GM23248 (cell line): ENCODE measurements around the gene PNPLA2. TPM values are rescaled to one million over a fixed set of nuclear protein-coding genes. Genes with fewer than 3 reads are reported as not detected.

Source experiments
- DNase-seq: peaks from one replicate; pipeline ENCODE4 v3.0.0-alpha.2; 2015
- H2AFZ ChIP-seq: fragments of 200-600 bp; sonication (generic); 2 replicates; pipeline ENCODE4 v1.6.1; 2016; ENCODE audit warnings: antibody characterized with exemption
- H3F3A ChIP-seq: fragments of 200-600 bp; sonication (generic); 2 replicates; pipeline ENCODE4 v1.6.1; 2016; ENCODE audit warnings: mild to moderate bottlenecking, antibody characterized with exemption, mixed run types; ENCODE audit not compliant: insufficient read depth
- H3K27ac ChIP-seq: fragments of 200-600 bp; sonication (generic); 2 replicates; pipeline ENCODE4 v1.5.1; 2016; ENCODE audit warnings: mild to moderate bottlenecking
- H3K27me3 ChIP-seq: fragments of 200-600 bp; sonication (generic); replicated peaks from 2 replicates; pipeline ENCODE4 v1.6.1; 2016; ENCODE audit warnings: mild to moderate bottlenecking; ENCODE audit not compliant: insufficient read depth
- H3K36me3 ChIP-seq: fragments of 200-600 bp; sonication (generic); 2 replicates; pipeline ENCODE4 v1.6.1; 2016; ENCODE audit warnings: low read depth, mild to moderate bottlenecking
- H3K4me1 ChIP-seq: fragments of 200-600 bp; sonication (generic); 2 replicates; pipeline ENCODE4 v1.6.1; 2016; ENCODE audit warnings: mild to moderate bottlenecking; ENCODE audit not compliant: insufficient read depth
- H3K4me2 ChIP-seq: fragments of 200-600 bp; sonication (generic); one replicate; pipeline ENCODE4 v1.6.1; 2016; ENCODE audit warnings: mild to moderate bottlenecking; ENCODE audit not compliant: unreplicated experiment
- H3K4me3 ChIP-seq: fragments of 200-600 bp; sonication (generic); 2 replicates; pipeline ENCODE4 v1.5.1; 2016; ENCODE audit warnings: mild to moderate bottlenecking
- H3K79me2 ChIP-seq: fragments of 200-600 bp; sonication (generic); 2 replicates; pipeline ENCODE4 v1.6.1; 2016; ENCODE audit warnings: mild to moderate bottlenecking; ENCODE audit not compliant: insufficient read depth
- H3K9ac ChIP-seq: fragments of 200-600 bp; sonication (generic); 2 replicates; pipeline ENCODE4 v1.6.1; 2016; ENCODE audit warnings: mild to moderate bottlenecking
- H3K9me2 ChIP-seq: fragments of 200-600 bp; sonication (generic); 2 replicates; pipeline ENCODE4 v1.6.1; 2016; ENCODE audit warnings: mixed run types, mild to moderate bottlenecking, moderate library complexity; ENCODE audit not compliant: insufficient read depth
- H3K9me3 ChIP-seq: fragments of 200-600 bp; sonication (generic); one replicate; pipeline ENCODE4 v1.6.1; 2017; ENCODE audit warnings: low read depth
- H4K20me1 ChIP-seq: fragments of 200-600 bp; sonication (generic); 2 replicates; pipeline ENCODE4 v1.6.0; 2016; ENCODE audit not compliant: insufficient read depth
- EZH2 ChIP-seq: fragments of 200-600 bp; sonication (generic); IDR thresholded peaks from 2 replicates; pipeline ENCODE4 v1.6.1; 2018; ENCODE audit warnings: antibody characterized with exemption, mild to moderate bottlenecking; ENCODE audit not compliant: insufficient read depth, poor library complexity, severe bottlenecking
- EZH2phosphoT487 ChIP-seq: fragments of 200-600 bp; sonication (generic); IDR thresholded peaks from 2 replicates; pipeline ENCODE4 v1.6.1; 2018; ENCODE audit warnings: antibody characterized with exemption, moderate library complexity, mild to moderate bottlenecking, low read depth; ENCODE audit not compliant: insufficient read depth
- WGBS, 2 experiments: methylation state at CpG; one replicate each; pipeline ENCODE4 v1.1.6; 2015 to 2017; ENCODE audit warnings: low lambda C conversion rate in 2 of 2, low coverage in 1 of 2; ENCODE audit errors: missing lambda C conversion rate in 2 of 2; 5-methylcytosine and 5-hydroxymethylcytosine counted together
- in situ Hi-C: fragments of 300-500 bp; cut with MboI; formaldehyde crosslinking; loops from 2 replicates; pipeline ENCODE4 v1.15.0; 2020
- polyA plus RNA-seq: library from polyadenylated mRNA; unstranded; fragments of >200 nt; fragmentation: Nextera tagmentation; extraction: Ambion mirVana; gene quantifications from 2 replicates; pipeline ENCODE4 v1.2.1, GENCODE V29; 2016
- total RNA-seq: library from RNA; depleted of rRNA; stranded (reverse); fragments of >200 nt; shearing (Covaris generic); gene quantifications from 2 replicates; pipeline ENCODE4 v1.2.3, GENCODE V29; 2014

PNPLA2 gene
- total and polyA plus RNA-seq, 2 experiments from 2014 or later, result 38.7 to 87.6 TPM

- in situ Hi-C loops, result no loop called here
- Histone ChIP-seq H3K27me3 (peaks cover 7% of the 10 kb centered on the region; the same call in 1 of the 2 replicates), H3K4me1 (peaks cover 13% of the 10 kb centered on the region), H3K36me3 (peaks cover 3% of the 10 kb centered on the region; the same call in 1 of the 2 replicates), H3K4me2 (no peak overlapping the region), H3K27ac (no peak overlapping the region), H3K9me3 (no peaks in the 10 kb centered on the region), H2AFZ (no peak overlapping the region), H4K20me1 (no peaks in the 10 kb centered on the region), H3K9me2 (no peaks in the 10 kb centered on the region), H3F3A (no peaks in the 10 kb centered on the region), H3K4me3 (no peak overlapping the region), H3K79me2 (peaks cover 27% of the 10 kb centered on the region), H3K9ac (no peak overlapping the region)
- DNase-seq, result no peak
- TF ChIP-seq EZH2 (no peak), EZH2phosphoT487 (no peak)
- WGBS, 2 experiments, result 86% methylated on average over 12 of the region's 12 CpGs
Observed at GRCh38 chr11:825366-826226, 6.9 kb downstream of the PNPLA2 start.

DNA sequence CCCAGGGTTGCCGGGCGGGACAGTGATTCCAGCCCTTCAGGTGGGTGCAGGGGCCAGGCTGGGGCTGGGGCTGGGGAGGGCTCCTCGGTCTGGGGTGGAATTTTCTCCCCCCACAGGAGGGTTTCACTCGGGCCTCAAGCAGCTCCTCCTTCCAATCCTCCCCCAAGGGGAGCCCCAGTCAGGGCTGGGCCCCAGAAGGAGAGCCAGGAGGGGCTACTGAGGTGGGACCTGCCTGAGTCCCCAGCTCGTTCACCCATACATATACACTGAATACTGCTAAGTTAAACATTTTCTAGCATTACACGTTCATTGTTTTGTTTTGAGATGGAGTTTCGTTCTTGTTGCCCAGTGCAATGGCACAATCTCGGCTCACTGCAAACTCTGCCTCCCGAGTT, 7.5 kb downstream of the PNPLA2 start:
- Histone ChIP-seq H3K27me3 (peaks cover 7% of the 10 kb centered on the region; the same call in 1 of the 2 replicates), H3K9me3 (no peaks in the 10 kb centered on the region), H3K27ac (no peak overlapping the region), H3K4me1 (peaks cover 7% of the 10 kb centered on the region), H3K9me2 (no peaks in the 10 kb centered on the region), H4K20me1 (no peaks in the 10 kb centered on the region), H3K4me3 (no peak overlapping the region), H2AFZ (no peak overlapping the region), H3K4me2 (no peak overlapping the region), H3K79me2 (peaks cover 22% of the 10 kb centered on the region), H3K36me3 (peaks cover 3% of the 10 kb centered on the region; the same call in 1 of the 2 replicates), H3K9ac (no peak overlapping the region), H3F3A (no peaks in the 10 kb centered on the region)
- WGBS, 2 experiments, result 73 to 77% methylated on average over 8 to 9 of the region's 9 CpGs
- DNase-seq, result no peak
- TF ChIP-seq EZH2 (no peak), EZH2phosphoT487 (no peak)
- in situ Hi-C loops, result no loop called here

DNA sequence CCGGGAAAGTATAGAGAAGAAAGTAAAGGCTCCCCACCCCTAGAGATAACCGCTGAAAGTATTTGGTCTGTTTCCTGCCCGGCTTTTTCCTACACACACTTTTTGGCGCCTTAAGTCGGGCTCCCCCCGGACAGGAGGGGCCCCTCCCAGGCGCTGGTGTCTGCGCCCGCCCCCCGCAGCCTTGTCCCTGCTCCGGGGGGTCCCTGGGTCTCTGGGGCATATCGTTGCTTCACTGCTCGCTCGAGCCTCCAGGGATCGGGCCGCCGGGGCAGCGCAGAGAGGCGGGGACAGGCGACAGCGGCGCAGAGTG, 8.1 kb downstream of the PNPLA2 start:
- TF ChIP-seq EZH2 (no peak), EZH2phosphoT487 (no peak)
- H3K9me3 ChIP-seq, result no peaks in the 10 kb centered on the region
- DNase-seq, result no peak
- peaks cover 7% of the 10 kb centered on the region; the same call in 1 of the 2 replicates for H3K27me3 ChIP-seq
- H3K4me1 ChIP-seq, result peaks cover 4% of the 10 kb centered on the region
- WGBS, 2 experiments, result 12% methylated on average over 12 to 22 of the region's 22 CpGs
- no peaks in the 10 kb centered on the region for H4K20me1 ChIP-seq
- peak overlapping the region; percentile 40 for H3K4me2 ChIP-seq
- H3K27ac ChIP-seq, result no peak overlapping the region
- no peak overlapping the region for H3K9ac ChIP-seq
- peaks cover 3% of the 10 kb centered on the region; the same call in 1 of the 2 replicates for H3K36me3 ChIP-seq
- H3K9me2 ChIP-seq, result no peaks in the 10 kb centered on the region
- no peaks in the 10 kb centered on the region for H3F3A ChIP-seq
- peaks cover 16% of the 10 kb centered on the region for H3K79me2 ChIP-seq
- no peak overlapping the region for H2AFZ ChIP-seq
- in situ Hi-C loops, result no loop called here
- peak overlapping the region; percentile 45; the same call in 1 of the 2 replicates for H3K4me3 ChIP-seq

DNA sequence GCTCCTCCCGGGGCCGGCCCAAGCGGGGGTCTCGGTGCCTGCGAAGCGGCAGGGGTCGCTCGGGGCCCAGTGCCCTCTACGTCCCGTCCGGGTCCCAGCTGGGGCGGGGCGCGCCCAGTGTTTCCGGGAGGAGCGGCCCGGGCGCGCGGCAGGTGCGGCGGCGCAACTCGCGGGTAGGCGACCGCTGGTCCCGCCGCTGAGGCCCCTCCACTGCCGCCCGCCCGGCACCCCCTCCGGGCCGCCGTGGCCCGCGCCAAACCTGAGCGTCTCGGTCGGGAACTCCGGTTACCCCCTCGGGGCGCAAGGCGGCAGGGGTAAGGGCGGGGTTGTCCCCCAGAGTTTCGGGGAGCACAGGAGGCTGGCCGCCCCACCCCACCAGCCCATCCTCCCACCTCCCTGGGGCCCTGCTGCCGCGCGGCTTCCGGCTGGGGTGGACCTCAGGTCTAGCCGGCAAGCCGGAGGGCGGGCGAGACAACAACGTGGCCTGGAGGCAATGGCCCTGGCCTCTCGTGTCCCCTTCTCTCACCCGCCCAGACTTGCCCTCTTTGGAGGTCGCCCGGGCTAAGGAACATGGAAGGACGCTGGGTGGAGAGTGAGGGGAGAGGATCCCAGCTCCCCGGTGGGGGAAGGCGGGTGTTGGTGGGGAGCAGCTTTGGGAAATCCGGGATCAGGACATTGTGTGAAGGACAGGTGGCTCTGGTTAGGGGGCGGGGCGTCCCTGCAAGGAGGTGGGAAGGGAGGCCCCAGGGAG, 8.6 kb downstream of the PNPLA2 start:
- Histone ChIP-seq H3K27me3 (peaks cover 7% of the 10 kb centered on the region; the same call in 1 of the 2 replicates), H4K20me1 (no peaks in the 10 kb centered on the region), H3K79me2 (peaks cover 11% of the 10 kb centered on the region), H3K36me3 (peaks cover 3% of the 10 kb centered on the region; the same call in 1 of the 2 replicates), H3K4me2 (peak overlapping the region; percentile 40), H3F3A (no peaks in the 10 kb centered on the region), H3K9ac (no peak overlapping the region), H3K9me2 (no peaks in the 10 kb centered on the region), H2AFZ (no peak overlapping the region), H3K4me3 (peak overlapping the region; percentile 45; the same call in 1 of the 2 replicates), H3K9me3 (no peaks in the 10 kb centered on the region), H3K4me1 (peaks cover 8% of the 10 kb centered on the region; the same call in 1 of the 2 replicates), H3K27ac (no peak overlapping the region)
- 16 to 18% methylated on average over 32 to 50 of the region's 66 CpGs for WGBS, 2 experiments
- in situ Hi-C loops, result no loop called here
- DNase-seq, result no peak
- no peak for TF ChIP-seq EZH2
